ENCODE measurements around the gene PNPLA1.

Gene PNPLA1

GRCh38 chr6:36314221-36315014 lies 44.6 kb downstream of the PNPLA1 start:
- Histone ChIP-seq H3K27ac (no peak overlapping the region), H3K4me3 (no peak overlapping the region)
- DNase-seq (ENCODE audit: low spot score) = no peak
- no peak for TF ChIP-seq CTCF (IDR thresholded peaks at IDR 0.05)

GRCh38 chr6:36315921-36316320 lies 46.1 kb downstream of the PNPLA1 start:
- no peak for TF ChIP-seq CTCF (IDR thresholded peaks at IDR 0.05)
- DNase-seq (ENCODE audit: low spot score) = no peak
- Histone ChIP-seq H3K4me3 (no peak overlapping the region), H3K27ac (no peak overlapping the region)

GRCh38 chr6:36317623-36318022 lies 47.8 kb downstream of the PNPLA1 start:
- TF ChIP-seq CTCF (IDR thresholded peaks at IDR 0.05) = no peak
- Histone ChIP-seq H3K4me3 (no peak overlapping the region), H3K27ac (no peak overlapping the region)
- DNase-seq (ENCODE audit: low spot score) = no peak

- Histone ChIP-seq H3K27ac (no peak overlapping the region), H3K4me3 (no peak overlapping the region)
- DNase-seq (ENCODE audit: low spot score) = no peak
- no peak for TF ChIP-seq CTCF (IDR thresholded peaks at IDR 0.05)
Measured at GRCh38 chr6:36318690-36319435, 49.0 kb downstream of the PNPLA1 start.

GRCh38 chr6:36319436-36319762 lies 49.5 kb downstream of the PNPLA1 start:
- H3K4me3 ChIP-seq = no peak overlapping the region
- H3K27ac ChIP-seq = no peak overlapping the region
- DNase-seq (ENCODE audit: low spot score) = no peak
- no peak for TF ChIP-seq CTCF (IDR thresholded peaks at IDR 0.05)

- Histone ChIP-seq H3K27ac (no peak overlapping the region), H3K4me3 (no peak overlapping the region)
- no peak for DNase-seq (ENCODE audit: low spot score)
- TF ChIP-seq CTCF (IDR thresholded peaks at IDR 0.05) = no peak
Measured at GRCh38 chr6:36319821-36320220, 50.0 kb downstream of the PNPLA1 start.

- TF ChIP-seq CTCF (IDR thresholded peaks at IDR 0.05) = no peak
- no peak for DNase-seq (ENCODE audit: low spot score)
- H3K4me3 ChIP-seq = no peak overlapping the region
Measured at GRCh38 chr6:36320475-36320874, 50.6 kb downstream of the PNPLA1 start.

More at GRCh38 chr6:36320475-36320874, 50.6 kb downstream of the PNPLA1 start:
- no peak overlapping the region for H3K27ac ChIP-seq

Measured in coronary artery (tissue), 2 donors.